ENCODE measurements around the gene RPL27A.

GRCh38 chr11:8665222-8665621 is 17.4 kb upstream of the RPL27A start:
- TF ChIP-seq, protein P1, sequence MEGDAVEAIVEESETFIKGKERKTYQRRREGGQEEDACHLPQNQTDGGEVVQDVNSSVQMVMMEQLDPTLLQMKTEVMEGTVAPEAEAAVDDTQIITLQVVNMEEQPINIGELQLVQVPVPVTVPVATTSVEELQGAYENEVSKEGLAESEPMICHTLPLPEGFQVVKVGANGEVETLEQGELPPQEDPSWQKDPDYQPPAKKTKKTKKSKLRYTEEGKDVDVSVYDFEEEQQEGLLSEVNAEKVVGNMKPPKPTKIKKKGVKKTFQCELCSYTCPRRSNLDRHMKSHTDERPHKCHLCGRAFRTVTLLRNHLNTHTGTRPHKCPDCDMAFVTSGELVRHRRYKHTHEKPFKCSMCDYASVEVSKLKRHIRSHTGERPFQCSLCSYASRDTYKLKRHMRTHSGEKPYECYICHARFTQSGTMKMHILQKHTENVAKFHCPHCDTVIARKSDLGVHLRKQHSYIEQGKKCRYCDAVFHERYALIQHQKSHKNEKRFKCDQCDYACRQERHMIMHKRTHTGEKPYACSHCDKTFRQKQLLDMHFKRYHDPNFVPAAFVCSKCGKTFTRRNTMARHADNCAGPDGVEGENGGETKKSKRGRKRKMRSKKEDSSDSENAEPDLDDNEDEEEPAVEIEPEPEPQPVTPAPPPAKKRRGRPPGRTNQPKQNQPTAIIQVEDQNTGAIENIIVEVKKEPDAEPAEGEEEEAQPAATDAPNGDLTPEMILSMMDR (IDR thresholded peaks at IDR 0.05; ENCODE audit: low read depth, low read length) = no peak
- no peak for TF ChIP-seq EZH2phosphoT487 (IDR thresholded peaks at IDR 0.05; ENCODE audit: low read depth)

Measured in OCI-LY3 (cell line).